GM12874 (cell line): ENCODE results near the gene FXR2.

Experiments
- CTCF ChIP-seq: IDR thresholded peaks from 2 replicates; pipeline ENCODE4 v1.5.1; 2011; ENCODE audit warnings: low read depth, mild to moderate bottlenecking, control low read depth, low read length, moderate library complexity; ENCODE audit not compliant: insufficient read depth

FXR2 gene

GRCh38 chr17:7553356-7553755 is 61.3 kb downstream of the FXR2 start:
- no peak for TF ChIP-seq CTCF

GRCh38 chr17:7552621-7553051 is 62.1 kb downstream of the FXR2 start:
- TF ChIP-seq CTCF: no peak

GRCh38 chr17:7551396-7551795 is 63.3 kb downstream of the FXR2 start:
- TF ChIP-seq CTCF: no peak

- no peak for TF ChIP-seq CTCF
These were observed 64.4 kb downstream of the FXR2 start for GRCh38 chr17:7550344-7550743.

- TF ChIP-seq CTCF: no peak
These were observed 65.2 kb downstream of the FXR2 start for GRCh38 chr17:7549401-7550055.

- TF ChIP-seq CTCF: 0 out of 2 replicates have a peak, but pooled peaks have one; percentile 3
These were observed 65.9 kb downstream of the FXR2 start, which contains the start of gene TNFSF12 for GRCh38 chr17:7548585-7549400. TNFSF12 (plus strand) TSS chr17:7549058; CDS start chr17:7549154, 96 bp downstream.

GRCh38 chr17:7544911-7545310 is 69.8 kb downstream of the FXR2 start:
- no peak for TF ChIP-seq CTCF
